GM12878 (cell line): ENCODE data around the gene MALRD1. TPM values are rescaled to one million over a fixed set of nuclear protein-coding genes. Genes with fewer than 3 reads are reported as not detected.

Experiments
- ATAC-seq: fragments of 200-7000 bp; cut with Tn5 transposase; 3 replicates; pipeline ENCODE4 v1.9.1; 2020; ENCODE audit warnings: mild to moderate bottlenecking, moderate library complexity
- BruUV-seq: library from RNA; stranded (reverse); fragments of 400-500 nt; replicated peaks from 2 replicates; lab custom pipeline; 2021; lab: Mats Ljungman, UMichigan
- CTCF ChIA-PET: fragments of 300-600 bp; sonication (Branson Sonifier 250); formaldehyde crosslinking; extraction: SDS; loops from one replicate; lab custom pipeline; 2021; ENCODE audit warnings: inconsistent platforms; lab: Yijun Ruan, JAX
- POLR2A ChIA-PET: fragments of 350-600 bp; formaldehyde crosslinking; extraction: SDS; loops from one replicate; lab custom pipeline; 2021; ENCODE audit warnings: inconsistent platforms; lab: Charles Lee
- RAD21 ChIA-PET: fragments of 300-600 bp; sonication (Branson Sonifier 250); formaldehyde crosslinking; loops from one replicate; lab custom pipeline; 2023; ENCODE audit warnings: antibody characterized with exemption; ENCODE audit not compliant: unreplicated experiment; lab: Charles Lee
- SMC1A ChIA-PET: fragments of 300-600 bp; sonication (Branson Sonifier 250); formaldehyde crosslinking; loops from one replicate; lab custom pipeline; 2023; ENCODE audit not compliant: unreplicated experiment, uncharacterized antibody; lab: Charles Lee
- DNase-seq: peaks from one replicate; pipeline ENCODE4 v3.0.0-alpha.2; 2011; ENCODE audit warnings: low read depth, low spot score
- FAIRE-seq: peaks from 3 replicates; lab custom pipeline; 2011; peaks lifted over from hg19 to GRCh38; lab: Jason Lieb, UNC
- H2AFZ ChIP-seq: 2 replicates; pipeline ENCODE4 v1.6.0; 2011; ENCODE audit warnings: low read depth, low read length, control low read depth; ENCODE audit not compliant: control insufficient read depth
- H3K27ac ChIP-seq: 2 replicates; pipeline ENCODE4 v1.5.1; 2011; ENCODE audit warnings: control low read depth; ENCODE audit not compliant: control insufficient read depth, insufficient read depth
- H3K27me3 ChIP-seq, 2 experiments: replicated peaks in 1 of 2; 2 replicates each; pipeline versions ENCODE4 v1.6.0 to v1.6.1; 2011; ENCODE audit warnings: low read length in 1 of 2; ENCODE audit not compliant: control insufficient read depth in 2 of 2, insufficient read depth in 2 of 2
- H3K36me3 ChIP-seq, 2 experiments: 2 replicates each; pipeline ENCODE4 v1.5.1; 2011; ENCODE audit warnings: low read length in 1 of 2; ENCODE audit not compliant: control insufficient read depth in 2 of 2, insufficient read depth in 2 of 2
- H3K4me1 ChIP-seq: 2 replicates; pipeline ENCODE4 v1.6.1; 2011; ENCODE audit warnings: mild to moderate bottlenecking, low read length, moderate library complexity, mixed read lengths; ENCODE audit not compliant: control insufficient read depth, insufficient read depth
- H3K4me2 ChIP-seq: 2 replicates; pipeline ENCODE4 v1.6.0; 2011; ENCODE audit warnings: control low read depth; ENCODE audit not compliant: control insufficient read depth, insufficient read depth
- H3K4me3 ChIP-seq: fragments of 200-600 bp; sonication (generic); 2 replicates; pipeline ENCODE4 v1.5.1; 2016
- H3K79me2 ChIP-seq: 2 replicates; pipeline ENCODE4 v1.6.0; 2011; ENCODE audit warnings: low read length; ENCODE audit not compliant: control insufficient read depth, insufficient read depth
- H3K9ac ChIP-seq: 2 replicates; pipeline ENCODE4 v1.8.0; 2011; ENCODE audit warnings: low read length, control low read depth, mixed read lengths; ENCODE audit not compliant: control insufficient read depth, insufficient read depth
- H3K9me3 ChIP-seq: replicated peaks from 3 replicates; pipeline ENCODE4 v1.5.1; 2011; ENCODE audit warnings: mild to moderate bottlenecking, low read length; ENCODE audit not compliant: control insufficient read depth, insufficient read depth
- H4K20me1 ChIP-seq: 2 replicates; pipeline ENCODE4 v1.6.0; 2011; ENCODE audit not compliant: control insufficient read depth, insufficient read depth
- CEBPB ChIP-seq, 2 experiments: fragments of 150-350 bp in 1 of 2; IDR thresholded peaks; 2 replicates each; pipeline ENCODE4 v1.6.1; 2012 to 2014; ENCODE audit warnings: low read depth in 2 of 2, low read length in 2 of 2, borderline replicate concordance in 1 of 2, inconsistent platforms in 1 of 2
- CEBPZ ChIP-seq: fragments of 150-350 bp; IDR thresholded peaks from 2 replicates; pipeline ENCODE4 v1.6.1; 2016; ENCODE audit warnings: low read depth, low read length
- JUNB ChIP-seq: IDR thresholded peaks from 2 replicates; pipeline ENCODE4 v1.6.1; 2016; ENCODE audit warnings: antibody characterized with exemption, mild to moderate bottlenecking
- KAT2A ChIP-seq: conservative IDR thresholded peaks from 2 replicates; pipeline ENCODE4 v1.6.1; 2011; ENCODE audit warnings: low read depth, low read length; ENCODE audit not compliant: control insufficient read depth
- KDM1A ChIP-seq: fragments of 200-600 bp; sonication (generic); IDR thresholded peaks from 2 replicates; pipeline ENCODE4 v1.6.1; 2016; ENCODE audit warnings: borderline replicate concordance
- MXI1 ChIP-seq: fragments of 150-350 bp; IDR thresholded peaks from 2 replicates; pipeline ENCODE4 v1.6.1; 2011; ENCODE audit warnings: low read depth, mild to moderate bottlenecking, inconsistent platforms, low read length, improper control_type of control experiment
- MYC ChIP-seq: IDR thresholded peaks from 2 replicates; pipeline ENCODE4 v1.6.1; 2011; ENCODE audit warnings: mild to moderate bottlenecking, low read length, moderate library complexity, inconsistent platforms; ENCODE audit not compliant: insufficient read depth, insufficient replicate concordance, insufficient read length, severe bottlenecking
- NFIC ChIP-seq: IDR thresholded peaks from 2 replicates; pipeline ENCODE4 v1.6.1; 2012; ENCODE audit warnings: low read depth, mild to moderate bottlenecking, inconsistent platforms, low read length, moderate library complexity
- PAX5 ChIP-seq: IDR thresholded peaks from 2 replicates; pipeline ENCODE4 v1.6.1; 2011; ENCODE audit warnings: low read depth, low read length, borderline replicate concordance
- PML ChIP-seq: IDR thresholded peaks from 2 replicates; pipeline ENCODE4 v1.6.1; 2012; ENCODE audit warnings: low read length, inconsistent platforms
- SUPT20H ChIP-seq: IDR thresholded peaks from 2 replicates; pipeline ENCODE4 v1.6.1; 2011; ENCODE audit warnings: low read depth, mild to moderate bottlenecking, low read length, moderate library complexity, borderline replicate concordance; ENCODE audit not compliant: control insufficient read depth
- USF2 ChIP-seq: IDR thresholded peaks from 2 replicates; pipeline ENCODE4 v1.6.1; 2011; ENCODE audit warnings: low read depth, low read length, improper control_type of control experiment, borderline replicate concordance
- WRNIP1 ChIP-seq: IDR thresholded peaks from 2 replicates; pipeline ENCODE4 v1.6.1; 2011; ENCODE audit warnings: low read depth, low read length, improper control_type of control experiment, borderline replicate concordance
- ZBTB4 ChIP-seq: fragments of 450-650 bp; formaldehyde crosslinking; IDR thresholded peaks from 2 replicates; pipeline ENCODE4 v1.4.0; 2022; ENCODE audit warnings: mild to moderate bottlenecking, moderate library complexity
- ZNF207 ChIP-seq: fragments of 450-650 bp; IDR thresholded peaks from 2 replicates; pipeline ENCODE4 v1.6.1; 2014; ENCODE audit warnings: antibody characterized with exemption, mild to moderate bottlenecking, borderline replicate concordance
- ZNF384 ChIP-seq: IDR thresholded peaks from 2 replicates; pipeline ENCODE4 v1.6.1; 2012; ENCODE audit warnings: low read depth, mild to moderate bottlenecking, low read length, improper control_type of control experiment, borderline replicate concordance
- ZNF622 ChIP-seq: fragments of 450-650 bp; IDR thresholded peaks from 2 replicates; pipeline ENCODE4 v1.6.1; 2017; ENCODE audit warnings: mild to moderate bottlenecking, inconsistent platforms
- in situ Hi-C: fragments of 300-500 bp; cut with MboI; formaldehyde crosslinking; loops from 9 replicates; pipeline ENCODE4 v1.14.3; 2018; ENCODE audit warnings: mixed read lengths
- intact Hi-C: fragments of 100-400 bp; cut with micrococcal nuclease; formaldehyde crosslinking; loops from one replicate; pipeline ENCODE4 v1.14.2; 2022; ENCODE audit not compliant: unreplicated experiment
- polyA plus RNA-seq, 11 experiments: library from polyadenylated mRNA; depleted of rRNA in 4 of 11; unstranded in 6 of 11; stranded (reverse) in 5 of 11; fragments of >200 nt; fragmentation: Nextera tagmentation in 4 of 11; fragmentation: Illumina TruSeq in 1 of 11; extraction: Ambion mirVana in 4 of 11; extraction: Trizol in 1 of 11; gene quantifications; 1 replicate in 1 of 11; 2 replicates in 10 of 11; pipeline versions ENCODE4 v1.2.1 to v1.2.3, GENCODE V29; 2011 to 2016; ENCODE audit warnings: inconsistent platforms in 2 of 11, missing spikeins in 2 of 11, low read depth in 1 of 11
- total RNA-seq, 4 experiments: library from RNA; depleted of rRNA in 3 of 4; stranded (reverse); fragments of >200 nt in 3 of 4; fragmentation: Illumina TruSeq in 1 of 4; extraction: Trizol in 1 of 4; gene quantifications; 2 replicates each; pipeline versions ENCODE4 v1.2.1 to v1.2.3, GENCODE V29; 2013 to 2021

Gene MALRD1
- total and polyA plus RNA-seq, 10 of the 15 experiments (the other 5 are each of a cell fraction or from before 2014, with no cell fraction given): 0.12 to 6.6 (median 0.26) TPM; not detected in 2

DNA sequence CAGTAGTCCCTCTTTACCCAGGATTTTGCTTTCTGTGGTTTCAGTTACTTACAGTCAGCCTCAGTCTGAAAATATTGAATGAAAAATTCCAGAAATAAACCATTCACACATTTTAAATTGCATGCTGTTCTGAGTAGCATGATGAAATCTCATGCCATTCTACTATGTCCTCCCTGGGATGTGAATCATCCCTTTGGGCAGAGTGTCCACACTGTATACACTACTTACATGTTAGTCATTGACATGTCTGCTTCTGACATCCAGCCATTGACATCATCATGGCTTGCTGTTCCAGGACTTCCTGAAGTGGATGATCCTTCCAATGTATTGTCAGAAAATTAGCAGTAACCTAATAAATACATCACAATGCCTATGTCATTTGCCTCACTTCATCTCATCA lies 34.6 kb upstream of the MALRD1 start:
- no peaks in the 10 kb centered on the region for H3K9me3 ChIP-seq
- no peaks in the 10 kb centered on the region for H3K79me2 ChIP-seq
- no peak overlapping the region for H3K27ac ChIP-seq
- ATAC-seq (no peak), DNase-seq (no peak), FAIRE-seq (no peak)
- no peak overlapping the region for H3K4me2 ChIP-seq
- no peaks in the 10 kb centered on the region for H3K36me3 ChIP-seq
- no TSS peak for BruUV-seq
- ChIA-PET SMC1A (no interaction called here), CTCF (no interaction called here), POLR2A (no interaction called here), RAD21 (no interaction called here)
- in situ Hi-C loops: no loop called here
- H2AFZ ChIP-seq: no peak overlapping the region
- no peak overlapping the region for H3K4me3 ChIP-seq
- no peak overlapping the region for H3K9ac ChIP-seq
- H4K20me1 ChIP-seq: no peaks in the 10 kb centered on the region
- H3K4me1 ChIP-seq: no peaks in the 10 kb centered on the region
- intact Hi-C loops: no loop called here
- H3K27me3 ChIP-seq: no peaks in the 10 kb centered on the region
- TF ChIP-seq MXI1 (no peak), KDM1A (no peak), ZBTB4 (CRISPR knock-in tag) (no peak), MYC (no peak), ZNF622 (no peak), PAX5 (no peak), WRNIP1 (no peak), NFIC (no peak), KAT2A (no peak), ZNF207 (no peak), CEBPB (IDR thresholded peaks at IDR 0.05; ENCODE audit: borderline replicate concordance in 1 of 2, low read depth in 2 of 2, low read length in 2 of 2) (no peak), SUPT20H (no peak), PML (no peak), CEBPZ (no peak), JUNB (no peak), USF2 (no peak), ZNF384 (no peak)
